Colonic mucosa (tissue), 4 donors: ENCODE data around the gene ACSS1. TPM values are rescaled to one million over a fixed set of nuclear protein-coding genes. Genes with fewer than 3 reads are reported as not detected.
A peak's percentile ranks its signal among the peaks of the same experiment; 100 is the strongest.

Source experiments
- DNase-seq: peaks from one replicate; pipeline ENCODE4 v3.0.0-alpha.2; 2020
- H3K27ac ChIP-seq: fragments of 200-600 bp; one replicate; pipeline ENCODE4 v1.8.0; 2021
- H3K27me3 ChIP-seq: fragments of 200-600 bp; one replicate; pipeline ENCODE4 v1.8.0; 2021
- H3K36me3 ChIP-seq: fragments of 200-600 bp; one replicate; pipeline ENCODE4 v1.8.0; 2021
- H3K4me1 ChIP-seq: fragments of 200-600 bp; one replicate; pipeline ENCODE4 v1.8.0; 2021; ENCODE audit warnings: mild to moderate bottlenecking
- H3K4me3 ChIP-seq: fragments of 200-600 bp; one replicate; pipeline ENCODE4 v1.8.0; 2021
- H3K9ac ChIP-seq, 2 donors: one replicate each; pipeline ENCODE4 v1.7.0; 2013; ENCODE audit warnings: control low read depth in 2 of 2, low read depth in 2 of 2, low read length in 2 of 2
- H3K9me3 ChIP-seq: fragments of 200-600 bp; one replicate; pipeline ENCODE4 v1.8.0; 2021
- intact Hi-C: fragments of 100-400 bp; cut with DNase I; formaldehyde crosslinking; loops from one replicate; pipeline ENCODE4 v1.14.1; 2022
- total RNA-seq, 2 donors: library from RNA; stranded (reverse); fragmentation: NEBNext Ultra II Directional in 1 of 2; extraction: Animal tissue kit (Norgen Biotek cat#: 25700) in 1 of 2; gene quantifications; one replicate each; pipeline ENCODE4 v1.2.1, GENCODE V29; 2021
- TF ChIP-seq, protein P1 (sequence below): fragments of 200-600 bp; IDR thresholded peaks from one replicate; pipeline ENCODE4 v1.8.0; 2022; ENCODE audit warnings: antibody characterized with exemption, mild to moderate bottlenecking
- donor health status: healthy.
- donor health status: DM: no; HTN: no; CAD: no.
- donor health status: DM: no; HTN: no; CAD: no.

ACSS1 gene
- total RNA-seq, 2 donors from 2014 or later = 29.0 to 32.0 TPM

DNA sequence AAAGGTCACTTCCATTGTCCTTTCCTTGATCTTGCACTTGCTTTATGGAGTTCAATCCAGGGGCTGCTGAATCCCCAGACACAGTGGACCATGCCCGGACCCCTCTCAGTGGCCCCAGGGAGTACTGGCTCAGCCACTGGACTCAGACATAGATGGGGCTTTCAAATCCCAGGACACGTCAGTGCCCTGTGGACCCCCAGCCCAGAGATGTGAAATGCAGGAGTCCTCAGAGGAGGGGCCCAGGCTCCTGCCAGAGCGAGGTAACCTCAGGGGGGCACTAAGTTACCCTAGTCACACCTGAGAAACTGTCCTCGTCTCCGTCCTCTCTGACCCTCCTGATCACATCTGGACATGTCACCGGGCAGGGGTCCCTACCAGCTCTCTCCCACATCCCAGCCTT lies 46.7 kb downstream of the ACSS1 start:
- TF ChIP-seq, protein P1, sequence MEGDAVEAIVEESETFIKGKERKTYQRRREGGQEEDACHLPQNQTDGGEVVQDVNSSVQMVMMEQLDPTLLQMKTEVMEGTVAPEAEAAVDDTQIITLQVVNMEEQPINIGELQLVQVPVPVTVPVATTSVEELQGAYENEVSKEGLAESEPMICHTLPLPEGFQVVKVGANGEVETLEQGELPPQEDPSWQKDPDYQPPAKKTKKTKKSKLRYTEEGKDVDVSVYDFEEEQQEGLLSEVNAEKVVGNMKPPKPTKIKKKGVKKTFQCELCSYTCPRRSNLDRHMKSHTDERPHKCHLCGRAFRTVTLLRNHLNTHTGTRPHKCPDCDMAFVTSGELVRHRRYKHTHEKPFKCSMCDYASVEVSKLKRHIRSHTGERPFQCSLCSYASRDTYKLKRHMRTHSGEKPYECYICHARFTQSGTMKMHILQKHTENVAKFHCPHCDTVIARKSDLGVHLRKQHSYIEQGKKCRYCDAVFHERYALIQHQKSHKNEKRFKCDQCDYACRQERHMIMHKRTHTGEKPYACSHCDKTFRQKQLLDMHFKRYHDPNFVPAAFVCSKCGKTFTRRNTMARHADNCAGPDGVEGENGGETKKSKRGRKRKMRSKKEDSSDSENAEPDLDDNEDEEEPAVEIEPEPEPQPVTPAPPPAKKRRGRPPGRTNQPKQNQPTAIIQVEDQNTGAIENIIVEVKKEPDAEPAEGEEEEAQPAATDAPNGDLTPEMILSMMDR = no peak
- H3K27me3 ChIP-seq = no peaks in the 10 kb centered on the region
- intact Hi-C loops = no loop called here
- H3K4me1 ChIP-seq = no peaks in the 10 kb centered on the region
- no peaks in the 10 kb centered on the region for H3K36me3 ChIP-seq
- no peak for DNase-seq
- H3K27ac ChIP-seq = no peak overlapping the region
- no peaks in the 10 kb centered on the region for H3K9me3 ChIP-seq
- H3K4me3 ChIP-seq = no peak overlapping the region
- no peak overlapping the region for H3K9ac ChIP-seq

DNA sequence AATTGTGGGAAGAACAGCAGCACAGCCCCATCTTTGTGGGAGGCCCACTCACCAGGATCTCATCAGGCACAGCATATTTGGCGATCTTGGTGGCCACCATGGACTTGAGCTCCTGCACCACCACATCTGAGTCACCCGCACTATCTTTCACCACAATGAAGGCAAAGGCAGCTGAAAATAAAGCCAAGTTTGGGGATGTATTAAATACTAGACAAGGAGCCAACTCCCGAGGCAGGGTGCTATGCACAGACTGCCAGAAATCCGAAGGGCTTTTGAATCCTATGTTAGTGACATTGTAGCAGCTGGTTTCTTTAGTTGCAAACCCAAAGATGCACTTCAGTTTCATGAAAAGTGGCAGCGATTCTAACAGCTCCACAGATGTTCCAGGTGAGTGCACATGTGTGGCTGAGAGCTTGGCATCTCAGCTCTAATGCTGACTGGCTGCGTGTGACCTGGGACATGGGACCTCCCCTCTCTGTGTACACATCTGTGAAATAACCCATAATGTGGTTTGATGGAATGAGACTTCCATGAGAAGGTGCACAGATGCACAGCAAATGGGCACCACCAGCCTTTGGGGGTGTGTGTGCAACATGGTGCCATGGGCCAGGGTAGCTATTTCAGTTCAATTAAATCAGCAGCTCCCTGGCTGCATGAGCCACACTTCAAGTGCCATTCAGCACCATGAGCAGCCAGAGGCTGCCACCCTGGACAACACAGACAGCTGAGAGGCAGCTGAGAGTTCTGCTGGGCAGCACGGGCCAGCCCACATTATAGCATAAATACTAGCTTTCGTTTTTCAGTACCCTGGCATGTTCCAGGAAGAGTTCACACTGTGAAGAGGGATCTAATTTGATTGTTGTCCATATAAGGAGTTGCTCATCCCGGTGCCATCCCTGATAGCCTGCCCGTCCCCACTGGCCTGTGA lies 48.5 kb downstream of the ACSS1 start:
- intact Hi-C loops = no loop called here
- Histone ChIP-seq H3K4me1 (no peaks in the 10 kb centered on the region), H3K9me3 (no peaks in the 10 kb centered on the region), H3K27ac (no peak overlapping the region), H3K9ac (no peak overlapping the region), H3K27me3 (no peaks in the 10 kb centered on the region), H3K4me3 (no peak overlapping the region), H3K36me3 (no peaks in the 10 kb centered on the region)
- TF ChIP-seq, protein P1 = no peak
- DNase-seq = no peak

DNA sequence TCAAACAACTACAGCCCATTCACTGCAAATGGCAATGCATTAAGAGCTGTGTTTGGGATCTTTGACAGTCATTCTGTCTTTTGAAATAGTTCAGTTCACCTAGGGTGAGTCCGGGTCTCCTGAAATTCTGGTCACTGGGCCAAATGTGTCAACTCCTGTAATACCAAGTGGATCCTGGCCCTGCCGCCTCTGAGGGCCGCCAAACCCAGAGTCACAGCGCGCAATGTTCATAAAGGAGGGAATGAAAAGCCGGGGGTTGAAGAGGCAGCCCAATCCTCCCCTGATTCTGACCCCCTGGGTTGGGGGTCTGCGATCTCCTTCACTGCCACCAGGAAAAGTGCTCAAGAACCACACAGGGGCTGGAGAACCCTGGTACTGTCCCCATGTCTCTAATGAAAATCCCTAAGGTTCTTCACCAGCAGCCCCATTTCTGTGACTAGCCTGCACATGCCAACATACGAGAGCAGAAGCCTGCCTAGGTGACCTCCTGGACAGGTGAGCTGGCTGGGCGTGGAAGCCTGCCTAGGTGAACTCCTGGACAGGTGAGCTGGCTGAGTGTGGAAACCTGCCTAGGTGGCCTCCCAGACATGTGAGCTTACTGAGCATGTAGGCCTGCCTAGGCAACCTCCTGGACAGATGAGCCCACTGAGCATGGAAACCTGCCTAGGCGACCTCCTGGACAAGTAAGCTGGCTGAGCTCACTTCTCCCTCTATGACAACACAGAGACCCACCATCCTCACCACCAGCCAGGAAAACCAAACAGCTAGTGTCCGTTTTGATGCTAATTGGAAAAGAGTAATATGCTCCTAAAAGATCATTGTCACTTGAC lies 49.3 kb downstream of the ACSS1 start:
- Histone ChIP-seq H3K27ac (no peak overlapping the region), H3K9ac (no peak overlapping the region), H3K36me3 (no peaks in the 10 kb centered on the region)

DNA sequence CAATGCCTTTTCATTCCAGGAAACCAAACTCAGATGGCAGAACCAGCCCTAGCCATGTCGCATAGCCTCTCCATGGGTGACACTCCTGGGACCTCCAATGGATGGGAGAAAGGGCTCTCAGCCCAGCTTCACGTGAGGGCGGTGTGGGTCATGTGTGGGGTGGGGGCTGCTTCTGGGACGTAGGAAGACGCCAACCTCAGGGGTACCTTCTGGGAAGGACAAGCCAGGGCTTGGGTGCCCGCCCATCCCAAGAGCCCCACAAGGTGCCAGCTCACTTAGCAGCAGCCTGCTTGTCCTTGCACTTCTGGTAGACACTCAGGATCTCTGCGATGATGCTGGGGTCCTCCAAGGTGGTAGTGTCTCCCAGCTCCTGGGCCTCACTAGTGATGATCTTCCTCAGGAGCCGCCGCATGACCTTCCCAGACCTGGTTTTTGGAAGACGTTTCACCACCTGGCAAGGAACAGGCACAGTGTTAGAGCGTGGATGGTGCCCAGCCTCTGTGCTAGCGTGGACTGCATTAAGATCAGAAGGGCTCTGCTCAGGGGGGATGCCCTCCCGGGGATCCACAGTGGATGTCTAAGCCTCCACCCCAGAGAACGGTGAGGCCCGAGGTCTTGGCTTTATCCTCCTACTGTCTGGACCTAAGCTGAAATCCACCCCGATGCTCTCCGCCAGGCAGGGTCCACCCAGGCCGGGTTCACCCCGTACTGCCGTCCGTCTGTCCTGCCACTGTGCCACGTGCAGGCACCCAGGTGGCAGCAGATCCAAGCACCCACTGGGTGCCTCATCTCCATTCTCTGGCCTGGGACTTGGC lies 50.2 kb downstream of the ACSS1 start:
- intact Hi-C loops = no loop called here
- TF ChIP-seq, protein P1 = no peak
- H3K4me3 ChIP-seq = no peak overlapping the region
- H3K4me1 ChIP-seq = no peaks in the 10 kb centered on the region
- H3K9me3 ChIP-seq = no peaks in the 10 kb centered on the region
- H3K27me3 ChIP-seq = no peaks in the 10 kb centered on the region
- no peaks in the 10 kb centered on the region for H3K36me3 ChIP-seq
- peak; percentile 16 for DNase-seq
- no peak overlapping the region for H3K27ac ChIP-seq
- no peak overlapping the region for H3K9ac ChIP-seq

More for the DNA sequence above, 49.3 kb downstream of the ACSS1 start:
- Histone ChIP-seq H3K4me3 (no peak overlapping the region), H3K27me3 (no peaks in the 10 kb centered on the region), H3K9me3 (no peaks in the 10 kb centered on the region), H3K4me1 (no peaks in the 10 kb centered on the region)
- intact Hi-C loops = no loop called here
- DNase-seq = no peak
- TF ChIP-seq, protein P1 = no peak
